Measurements from ENCODE around the gene NCOA7. TPM values are rescaled to one million over a fixed set of nuclear protein-coding genes. Genes with fewer than 3 reads are reported as not detected.

The NCOA7 gene
- total and polyA plus RNA-seq, 9 of the 15 experiments (the other 6 are each of a cell fraction or from before 2014, with no cell fraction given) = 5.8 to 14.6 (median 9.3) TPM

GRCh38 chr6:125812394-125813292, 21.9 kb downstream of the NCOA7 start (continued):
- no peak for TF ChIP-seq BRD4 (IDR thresholded peaks at IDR 0.05)
- no peak for TF ChIP-seq ZNF282 (CRISPR knock-in tag; IDR thresholded peaks at IDR 0.05)
- TF ChIP-seq LEF1 (IDR thresholded peaks at IDR 0.05) = peak; percentile 63; the same call in 1 of the 2 replicates
- TF ChIP-seq PTBP1 (IDR thresholded peaks at IDR 0.05; ENCODE audit: low read depth, low read length) = no peak
- TF ChIP-seq ZNF143 (CRISPR knock-in tag; IDR thresholded peaks at IDR 0.05) = no peak
- no peak for TF ChIP-seq ZBTB12 (CRISPR knock-in tag; IDR thresholded peaks at IDR 0.05)
- TF ChIP-seq GATAD2A (IDR thresholded peaks at IDR 0.05) = no peak
- TF ChIP-seq ZNF589 (CRISPR knock-in tag; IDR thresholded peaks at IDR 0.05; ENCODE audit: low read depth) = no peak
- TF ChIP-seq ZBTB8A (IDR thresholded peaks at IDR 0.05; ENCODE audit: partially characterized antibody) = no peak
- no peak for TF ChIP-seq ZC3H4 (CRISPR knock-in tag; IDR thresholded peaks at IDR 0.05; ENCODE audit: borderline replicate concordance)
- TF ChIP-seq PRPF4 (IDR thresholded peaks at IDR 0.05; ENCODE audit: insufficient read depth, low read depth, low read length, poor library complexity, severe bottlenecking) = no peak
- TF ChIP-seq TRIM25 (IDR thresholded peaks at IDR 0.05; ENCODE audit: borderline replicate concordance) = no peak
- no peak for TF ChIP-seq PHF8 (IDR thresholded peaks at IDR 0.05; ENCODE audit: borderline replicate concordance, low read length)
- no peak for TF ChIP-seq STAG1 (CRISPR knock-in tag; IDR thresholded peaks at IDR 0.05; ENCODE audit: borderline replicate concordance)
- TF ChIP-seq ZBTB34 (CRISPR knock-in tag; IDR thresholded peaks at IDR 0.05) = no peak
- TF ChIP-seq, protein P1, sequence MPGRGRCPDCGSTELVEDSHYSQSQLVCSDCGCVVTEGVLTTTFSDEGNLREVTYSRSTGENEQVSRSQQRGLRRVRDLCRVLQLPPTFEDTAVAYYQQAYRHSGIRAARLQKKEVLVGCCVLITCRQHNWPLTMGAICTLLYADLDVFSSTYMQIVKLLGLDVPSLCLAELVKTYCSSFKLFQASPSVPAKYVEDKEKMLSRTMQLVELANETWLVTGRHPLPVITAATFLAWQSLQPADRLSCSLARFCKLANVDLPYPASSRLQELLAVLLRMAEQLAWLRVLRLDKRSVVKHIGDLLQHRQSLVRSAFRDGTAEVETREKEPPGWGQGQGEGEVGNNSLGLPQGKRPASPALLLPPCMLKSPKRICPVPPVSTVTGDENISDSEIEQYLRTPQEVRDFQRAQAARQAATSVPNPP (IDR thresholded peaks at IDR 0.05; ENCODE audit: borderline replicate concordance, insufficient read depth, insufficient read length) = no peak
- TF ChIP-seq FOSL1 (tag; conservative IDR thresholded peaks at IDR 0.05) = peak; percentile 97
- TF ChIP-seq DLX4 (CRISPR knock-in tag; IDR thresholded peaks at IDR 0.05) = no peak
- TF ChIP-seq SLC30A9 (CRISPR knock-in tag; IDR thresholded peaks at IDR 0.05) = no peak
- no peak for TF ChIP-seq SIRT6 (IDR thresholded peaks at IDR 0.05; ENCODE audit: low read depth, low read length)
- peak; percentile 94 for TF ChIP-seq MAFF (IDR thresholded peaks at IDR 0.05; ENCODE audit: low read length)
- TF ChIP-seq ZNF76 (CRISPR knock-in tag; IDR thresholded peaks at IDR 0.05; ENCODE audit: borderline replicate concordance) = no peak
- TF ChIP-seq DPF2 (IDR thresholded peaks at IDR 0.05) = peak; percentile 97
